ENCODE measurements around the gene COL28A1. TPM values are rescaled to one million over a fixed set of nuclear protein-coding genes. Genes with fewer than 3 reads are reported as not detected.

COL28A1 gene
- total RNA-seq, 1 experiment from 2014 or later, result 1.3 TPM

- DNase-seq, result no peak
- no TSS peak for BruUV-seq (replicated peaks)
- TF ChIP-seq CTCF (IDR thresholded peaks at IDR 0.05; ENCODE audit: unreplicated experiment), result no peak
- Mint-ChIP-seq H3K4me3 (ENCODE audit: low read depth, unreplicated experiment) (no peak overlapping the region), H3K36me3 (ENCODE audit: insufficient read depth, unreplicated experiment) (no peaks in the 10 kb centered on the region), H3K4me1 (ENCODE audit: low read depth, unreplicated experiment) (peaks cover 54% of the 10 kb centered on the region), H3K27me3 (ENCODE audit: unreplicated experiment) (no peaks in the 10 kb centered on the region), H3K27ac (ENCODE audit: unreplicated experiment) (no peak overlapping the region), H3K9me3 (ENCODE audit: low read depth, unreplicated experiment) (no peaks in the 10 kb centered on the region)
- intact Hi-C loops (cut with micrococcal nuclease; ENCODE audit: unreplicated experiment), result loop anchor here (10.0 kb wide), 1 partner anchor 333 kb away; the partner anchor contains the start of gene C1GALT1
- CTCF ChIA-PET, result interaction anchor here (0.7 kb wide), 1 partner anchor 80 kb away, joined by 5 read pairs; no protein-coding TSS in a partner anchor
Measured at GRCh38 chr7:7517754-7518153, 17.9 kb downstream of the COL28A1 start.

- CTCF ChIA-PET, result interaction anchor here (1.4 kb wide), 1 partner anchor 24 kb away, joined by 4 read pairs; no protein-coding TSS in a partner anchor
- H3K4me1 Mint-ChIP-seq (ENCODE audit: low read depth, unreplicated experiment), result peaks cover 62% of the 10 kb centered on the region
- H3K27ac Mint-ChIP-seq (ENCODE audit: unreplicated experiment), result no peak overlapping the region
- DNase-seq, result no peak
- no peaks in the 10 kb centered on the region for H3K9me3 Mint-ChIP-seq (ENCODE audit: low read depth, unreplicated experiment)
- no peak for TF ChIP-seq CTCF (IDR thresholded peaks at IDR 0.05; ENCODE audit: unreplicated experiment)
- no peaks in the 10 kb centered on the region for H3K27me3 Mint-ChIP-seq (ENCODE audit: unreplicated experiment)
- no peak overlapping the region for H3K4me3 Mint-ChIP-seq (ENCODE audit: low read depth, unreplicated experiment)
- no peaks in the 10 kb centered on the region for H3K36me3 Mint-ChIP-seq (ENCODE audit: insufficient read depth, unreplicated experiment)
- BruUV-seq (replicated peaks), result no TSS peak
- intact Hi-C loops (cut with micrococcal nuclease; ENCODE audit: unreplicated experiment), result loop anchor here (10.0 kb wide), 1 partner anchor 332 kb away; the partner anchor contains the start of gene C1GALT1
Measured at GRCh38 chr7:7516662-7517061, 19.0 kb downstream of the COL28A1 start.

GRCh38 chr7:7516156-7516555, 19.5 kb downstream of the COL28A1 start:
- Mint-ChIP-seq H3K4me1 (ENCODE audit: low read depth, unreplicated experiment) (peaks cover 62% of the 10 kb centered on the region), H3K9me3 (ENCODE audit: low read depth, unreplicated experiment) (no peaks in the 10 kb centered on the region), H3K36me3 (ENCODE audit: insufficient read depth, unreplicated experiment) (no peaks in the 10 kb centered on the region), H3K27ac (ENCODE audit: unreplicated experiment) (no peak overlapping the region), H3K27me3 (ENCODE audit: unreplicated experiment) (no peaks in the 10 kb centered on the region), H3K4me3 (ENCODE audit: low read depth, unreplicated experiment) (no peak overlapping the region)
- CTCF ChIA-PET, result interaction anchor here (1.4 kb wide), 1 partner anchor 24 kb away, joined by 4 read pairs; no protein-coding TSS in a partner anchor
- no peak for DNase-seq
- no peak for TF ChIP-seq CTCF (IDR thresholded peaks at IDR 0.05; ENCODE audit: unreplicated experiment)
- no TSS peak for BruUV-seq (replicated peaks)
- intact Hi-C loops (cut with micrococcal nuclease; ENCODE audit: unreplicated experiment), result loop anchor here (10.0 kb wide), 1 partner anchor 331 kb away; the partner anchor contains the start of gene C1GALT1

GRCh38 chr7:7512861-7513597, 22.6 kb downstream of the COL28A1 start:
- peak; percentile 26 for DNase-seq
- Mint-ChIP-seq H3K27me3 (ENCODE audit: unreplicated experiment) (no peaks in the 10 kb centered on the region), H3K9me3 (ENCODE audit: low read depth, unreplicated experiment) (no peaks in the 10 kb centered on the region), H3K4me1 (ENCODE audit: low read depth, unreplicated experiment) (peaks cover 34% of the 10 kb centered on the region), H3K36me3 (ENCODE audit: insufficient read depth, unreplicated experiment) (no peaks in the 10 kb centered on the region), H3K4me3 (ENCODE audit: low read depth, unreplicated experiment) (no peak overlapping the region), H3K27ac (ENCODE audit: unreplicated experiment) (peak overlapping the region; percentile 45)
- TF ChIP-seq CTCF (IDR thresholded peaks at IDR 0.05; ENCODE audit: unreplicated experiment), result no peak
- CTCF ChIA-PET, result interaction anchor here (0.7 to 1.6 kb wide), 4 partner anchors 14 to 414 kb away, joined by 3 to 6 read pairs (median 4); no protein-coding TSS in a partner anchor
- no TSS peak for BruUV-seq (replicated peaks)
- intact Hi-C loops (cut with micrococcal nuclease; ENCODE audit: unreplicated experiment), result loop anchor here (2.0 to 10.0 kb wide), 2 partner anchors 20 to 328 kb away; partner anchors contain the start of gene C1GALT1
